ENCODE results near the gene MORC1. TPM values are rescaled to one million over a fixed set of nuclear protein-coding genes. Genes with fewer than 3 reads are reported as not detected.
"Not testable (repeated sequence)": the region's sequence is repeated elsewhere in the genome, so short reads cannot be mapped to it uniquely, and the experiment has no call there.

MORC1 gene
- total and polyA plus RNA-seq, 2 experiments from 2014 or later = not detected

DNA sequence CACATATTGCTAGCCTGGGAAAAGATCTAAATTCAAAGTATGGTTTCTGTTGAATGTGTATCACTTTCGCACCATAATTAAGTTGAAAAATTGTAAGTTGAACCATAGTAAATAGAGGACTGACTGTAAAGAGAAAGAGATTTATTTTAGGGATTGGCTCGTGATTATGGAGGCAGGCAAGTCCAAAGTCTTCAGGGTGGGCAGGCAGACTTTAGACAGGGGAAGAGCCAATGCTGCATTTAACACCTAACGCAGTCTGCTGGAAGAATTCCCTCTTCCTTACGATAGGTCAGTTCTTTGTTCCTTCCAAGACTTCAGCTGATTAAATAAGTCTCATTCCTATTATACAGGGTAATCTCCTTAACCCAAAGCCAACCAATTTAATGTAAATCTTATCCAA lies 34.4 kb upstream of the MORC1 start:
- no peak overlapping the region for H3K27ac ChIP-seq
- H3K4me3 ChIP-seq = no peak overlapping the region
- TF ChIP-seq, protein P1, sequence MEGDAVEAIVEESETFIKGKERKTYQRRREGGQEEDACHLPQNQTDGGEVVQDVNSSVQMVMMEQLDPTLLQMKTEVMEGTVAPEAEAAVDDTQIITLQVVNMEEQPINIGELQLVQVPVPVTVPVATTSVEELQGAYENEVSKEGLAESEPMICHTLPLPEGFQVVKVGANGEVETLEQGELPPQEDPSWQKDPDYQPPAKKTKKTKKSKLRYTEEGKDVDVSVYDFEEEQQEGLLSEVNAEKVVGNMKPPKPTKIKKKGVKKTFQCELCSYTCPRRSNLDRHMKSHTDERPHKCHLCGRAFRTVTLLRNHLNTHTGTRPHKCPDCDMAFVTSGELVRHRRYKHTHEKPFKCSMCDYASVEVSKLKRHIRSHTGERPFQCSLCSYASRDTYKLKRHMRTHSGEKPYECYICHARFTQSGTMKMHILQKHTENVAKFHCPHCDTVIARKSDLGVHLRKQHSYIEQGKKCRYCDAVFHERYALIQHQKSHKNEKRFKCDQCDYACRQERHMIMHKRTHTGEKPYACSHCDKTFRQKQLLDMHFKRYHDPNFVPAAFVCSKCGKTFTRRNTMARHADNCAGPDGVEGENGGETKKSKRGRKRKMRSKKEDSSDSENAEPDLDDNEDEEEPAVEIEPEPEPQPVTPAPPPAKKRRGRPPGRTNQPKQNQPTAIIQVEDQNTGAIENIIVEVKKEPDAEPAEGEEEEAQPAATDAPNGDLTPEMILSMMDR (IDR thresholded peaks at IDR 0.05; ENCODE audit: low read depth, low read length) = no peak
- no peaks in the 10 kb centered on the region for H3K4me1 ChIP-seq (ENCODE audit: low read depth)
- no peaks in the 10 kb centered on the region for H3K27me3 ChIP-seq
- H3K9me3 ChIP-seq (ENCODE audit: low read depth) = no peaks in the 10 kb centered on the region
- DNase-seq (ENCODE audit: low read depth in 1 of 2, low spot score in 1 of 2) = no peak
- H3K36me3 ChIP-seq = no peaks in the 10 kb centered on the region

DNA sequence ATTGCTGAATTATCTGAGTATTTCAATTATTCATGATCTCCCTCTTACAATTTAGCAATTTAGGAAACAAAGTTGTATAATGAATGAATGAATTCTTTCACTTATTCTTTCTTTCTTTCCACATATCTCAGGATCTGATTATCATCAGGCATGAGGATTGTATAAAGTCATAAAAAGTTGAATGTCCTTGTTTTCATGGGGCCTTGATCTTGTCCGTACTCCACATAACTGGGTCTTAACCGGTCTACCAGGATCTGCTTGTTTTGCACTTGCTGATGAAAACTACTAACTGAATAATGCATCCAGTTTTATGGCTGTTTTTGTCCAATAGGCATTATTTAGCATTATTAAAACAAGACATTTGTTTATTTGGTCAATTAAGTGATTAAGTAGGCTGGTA lies 31.1 kb upstream of the MORC1 start:
- H3K27me3 ChIP-seq = no peaks in the 10 kb centered on the region
- no peak overlapping the region for H3K27ac ChIP-seq
- H3K4me1 ChIP-seq (ENCODE audit: low read depth) = no peaks in the 10 kb centered on the region
- H3K9me3 ChIP-seq (ENCODE audit: low read depth) = no peaks in the 10 kb centered on the region
- H3K36me3 ChIP-seq = no peaks in the 10 kb centered on the region
- DNase-seq (ENCODE audit: low read depth in 1 of 2, low spot score in 1 of 2) = no peak
- TF ChIP-seq, protein P1 (IDR thresholded peaks at IDR 0.05; ENCODE audit: low read depth, low read length) = no peak
- no peak overlapping the region for H3K4me3 ChIP-seq

DNA sequence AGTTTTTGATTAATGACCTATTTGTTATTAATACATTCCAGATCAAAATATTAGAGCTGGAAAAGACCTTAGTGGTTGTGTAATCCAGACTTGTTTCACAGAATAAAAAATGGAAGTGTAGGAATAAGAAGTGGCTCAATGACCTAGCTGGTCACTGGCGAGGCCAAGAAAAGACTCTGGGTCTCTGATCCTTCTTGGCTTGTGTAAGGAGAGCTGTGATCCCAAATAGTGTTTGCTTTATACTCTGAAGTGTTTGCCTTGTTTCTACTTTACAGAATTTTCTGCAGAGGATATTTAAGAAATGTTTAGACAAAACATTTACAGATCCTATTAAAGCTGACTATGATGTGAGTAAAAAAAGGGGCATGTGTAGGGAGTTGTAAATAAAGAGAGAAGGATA lies 25.7 kb upstream of the MORC1 start:
- Histone ChIP-seq H3K36me3 (no peaks in the 10 kb centered on the region), H3K9me3 (ENCODE audit: low read depth) (no peaks in the 10 kb centered on the region), H3K27me3 (no peaks in the 10 kb centered on the region), H3K27ac (no peak overlapping the region), H3K4me3 (no peak overlapping the region), H3K4me1 (ENCODE audit: low read depth) (no peaks in the 10 kb centered on the region)
- DNase-seq (ENCODE audit: low read depth in 1 of 2, low spot score in 1 of 2) = no peak
- TF ChIP-seq, protein P1 (IDR thresholded peaks at IDR 0.05; ENCODE audit: low read depth, low read length) = no peak

DNA sequence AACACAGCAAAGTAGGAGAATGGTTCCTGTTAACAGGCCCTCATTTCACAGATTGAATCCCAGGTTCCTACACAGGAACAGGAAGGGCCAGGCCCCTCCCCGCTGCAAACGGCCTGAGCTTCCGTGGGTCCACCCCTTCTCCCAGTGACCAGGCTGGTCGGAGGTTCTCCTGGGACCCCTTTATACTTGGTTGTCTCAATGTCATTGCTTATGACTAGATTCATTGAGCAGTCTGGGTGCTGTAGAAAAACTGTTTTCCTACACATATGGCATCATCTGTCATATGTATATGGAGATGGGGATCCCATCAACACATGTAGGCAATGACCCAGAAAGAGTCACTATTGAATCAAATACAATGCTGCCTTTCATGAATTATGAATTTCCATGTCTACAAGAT lies 22.4 kb upstream of the MORC1 start:
- no peak overlapping the region for H3K27ac ChIP-seq
- TF ChIP-seq, protein P1 (IDR thresholded peaks at IDR 0.05; ENCODE audit: low read depth, low read length) = no peak
- DNase-seq (ENCODE audit: low read depth in 1 of 2, low spot score in 1 of 2) = no peak
- no peaks in the 10 kb centered on the region for H3K9me3 ChIP-seq (ENCODE audit: low read depth)
- H3K27me3 ChIP-seq = no peaks in the 10 kb centered on the region
- H3K4me1 ChIP-seq (ENCODE audit: low read depth) = no peaks in the 10 kb centered on the region
- no peaks in the 10 kb centered on the region for H3K36me3 ChIP-seq
- H3K4me3 ChIP-seq = no peak overlapping the region

DNA sequence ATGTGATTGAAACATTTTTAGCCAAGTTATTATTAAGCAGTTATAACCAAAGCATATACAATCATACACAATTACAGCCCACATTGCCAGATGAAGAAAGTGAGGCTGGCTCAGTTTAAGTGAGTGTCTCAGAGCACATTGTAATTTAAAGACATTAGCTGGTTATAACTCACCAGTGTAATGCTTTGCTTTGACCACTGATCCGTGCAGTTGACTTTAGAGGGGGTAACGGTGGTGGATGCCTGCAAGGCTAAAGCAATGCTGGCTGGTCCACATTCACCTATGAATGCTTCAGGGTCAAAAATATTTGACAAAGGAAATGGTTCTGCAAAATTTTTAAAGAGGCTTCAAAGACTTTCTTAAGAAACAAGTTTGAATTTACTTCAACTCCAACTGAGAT lies 19.8 kb upstream of the MORC1 start:
- no peak for DNase-seq (ENCODE audit: low read depth in 1 of 2, low spot score in 1 of 2)
- H3K27me3 ChIP-seq = no peaks in the 10 kb centered on the region
- H3K27ac ChIP-seq = no peak overlapping the region
- H3K9me3 ChIP-seq (ENCODE audit: low read depth) = no peaks in the 10 kb centered on the region
- H3K36me3 ChIP-seq = no peaks in the 10 kb centered on the region
- TF ChIP-seq, protein P1 (IDR thresholded peaks at IDR 0.05; ENCODE audit: low read depth, low read length) = no peak
- no peak overlapping the region for H3K4me3 ChIP-seq
- no peaks in the 10 kb centered on the region for H3K4me1 ChIP-seq (ENCODE audit: low read depth)

DNA sequence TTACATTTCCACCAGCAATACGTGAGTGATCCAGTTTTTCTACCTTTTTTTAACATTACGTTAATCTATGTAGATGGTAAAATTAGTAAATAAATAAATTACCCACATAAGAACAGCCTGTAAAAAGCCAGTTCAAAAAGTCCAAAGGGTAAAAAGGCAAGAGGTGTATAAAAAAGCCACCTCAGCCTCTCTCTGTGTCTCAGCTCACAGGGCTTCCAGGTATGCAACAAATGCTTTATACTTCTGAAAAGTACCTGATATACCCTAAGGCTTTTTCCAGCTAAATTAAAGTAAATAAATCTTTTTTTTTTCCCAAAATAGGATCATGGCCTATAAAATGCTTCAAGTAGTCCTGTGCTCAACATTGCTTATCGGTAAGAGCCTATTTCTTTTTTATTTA lies 18.6 kb upstream of the MORC1 start, which contains the start of gene C3orf85:
Gene C3orf85, plus strand, starts transcription at position 197 of the 400 bp plus-strand sequence. Its CDS starts 129 bp downstream, at position 326.
- no peaks in the 10 kb centered on the region for H3K4me1 ChIP-seq (ENCODE audit: low read depth)
- H3K36me3 ChIP-seq = no peaks in the 10 kb centered on the region
- no peak within 1 kb of the TSS for H3K4me3 ChIP-seq
- H3K9me3 ChIP-seq (ENCODE audit: low read depth) = no peaks in the 10 kb centered on the region
- H3K27me3 ChIP-seq = no peaks in the 10 kb centered on the region
- TF ChIP-seq, protein P1 (IDR thresholded peaks at IDR 0.05; ENCODE audit: low read depth, low read length) = no peak
- no peak within 1 kb of the TSS for H3K27ac ChIP-seq
- no peak for DNase-seq (ENCODE audit: low read depth in 1 of 2, low spot score in 1 of 2)

DNA sequence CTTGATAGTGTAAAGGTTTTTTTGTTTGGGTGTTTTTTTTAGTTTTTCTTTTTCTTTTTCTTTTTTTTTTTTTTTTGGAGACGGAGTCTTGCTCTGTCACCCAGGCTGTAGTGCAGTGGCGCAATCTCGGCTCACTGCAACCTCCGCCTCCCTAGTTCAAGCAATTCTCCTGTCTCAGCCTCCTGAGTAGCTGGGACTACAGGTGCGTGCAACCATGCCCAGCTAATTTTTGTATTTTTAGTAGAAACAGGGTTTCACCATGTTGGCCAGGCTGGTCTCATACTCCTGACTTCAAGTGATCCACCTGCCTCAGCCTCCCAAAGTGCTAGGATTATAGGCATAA lies 15.5 kb upstream of the MORC1 start:
- not testable (repeated sequence) for H3K27ac ChIP-seq; H3K4me1 ChIP-seq (ENCODE audit: low read depth); H3K4me3 ChIP-seq; H3K36me3 ChIP-seq; DNase-seq (ENCODE audit: low read depth in 1 of 2, low spot score in 1 of 2); H3K27me3 ChIP-seq; H3K9me3 ChIP-seq (ENCODE audit: low read depth)

Data from cardiac muscle cell (in vitro differentiated cells and primary cell).